ENCODE results near the gene OR2T5. TPM values are rescaled to one million over a fixed set of nuclear protein-coding genes. Genes with fewer than 3 reads are reported as not detected.
"Not testable (repeated sequence)": the region's sequence is repeated elsewhere in the genome, so short reads cannot be mapped to it uniquely, and the experiment has no call there.

The OR2T5 gene
- total and polyA plus RNA-seq, 2 donors (not counting 1 experiment from before 2014, with no cell fraction given): not detected

- H3K36me3 ChIP-seq (replicated peaks in 1 of 2; ENCODE audit: control extremely low read depth in 1 of 2, control insufficient read depth in 1 of 2, extremely low read depth in 1 of 2, insufficient read depth in 2 of 2, low read length in 1 of 2); intact Hi-C loops (cut with micrococcal nuclease); H3K4me2 ChIP-seq (replicated peaks; ENCODE audit: low read depth, low read length, poor library complexity, severe bottlenecking); H3K79me2 ChIP-seq (ENCODE audit: control insufficient read depth, insufficient read depth, low read length); DNase-seq; ATAC-seq (ENCODE audit: low read depth); H3K27ac Mint-ChIP-seq; H3K27me3 ChIP-seq (replicated peaks in 1 of 4; ENCODE audit: control extremely low read depth in 1 of 4, control insufficient read depth in 3 of 4, insufficient read depth in 4 of 4, low read length in 3 of 4); H3K9me3 Mint-ChIP-seq (ENCODE audit: insufficient read depth); H3K9me3 ChIP-seq (ENCODE audit: control extremely low read depth in 1 of 3, control insufficient read depth in 2 of 3, insufficient read depth in 1 of 3, low read length in 2 of 3); H2AFZ ChIP-seq (ENCODE audit: insufficient read depth, low read depth, low read length, poor library complexity, severe bottlenecking); H3K9ac ChIP-seq (ENCODE audit: low read length); H3K27ac ChIP-seq (ENCODE audit: low read length in 2 of 2); H3K4me1 ChIP-seq (ENCODE audit: control insufficient read depth in 2 of 2, insufficient read depth in 2 of 2, low read length in 2 of 2); H3K4me3 Mint-ChIP-seq; H4K20me1 ChIP-seq (ENCODE audit: control insufficient read depth, insufficient read depth, low read length, poor library complexity, severe bottlenecking); H3K4me3 ChIP-seq (ENCODE audit: control extremely low read depth in 1 of 5, extremely low read depth in 1 of 5, insufficient read depth in 1 of 5, low read depth in 2 of 5, low read length in 4 of 5); CTCF ChIA-PET; POLR2A ChIA-PET; H3K4me1 Mint-ChIP-seq; H3K27me3 Mint-ChIP-seq: not testable (repeated sequence)
- no CpG with 5 or more reads among the region's 2 CpGs for WGBS (ENCODE audit: insufficient coverage)
Measured at GRCh38 chr1:248500305-248501035, 12.1 kb downstream of the OR2T5 start.

- H3K4me1 ChIP-seq (ENCODE audit: control insufficient read depth in 2 of 2, insufficient read depth in 2 of 2, low read length in 2 of 2); H3K27ac ChIP-seq (ENCODE audit: low read length in 2 of 2); H3K27me3 Mint-ChIP-seq; H3K4me1 Mint-ChIP-seq; POLR2A ChIA-PET; H3K4me3 Mint-ChIP-seq; H3K9me3 Mint-ChIP-seq (ENCODE audit: insufficient read depth); H3K4me2 ChIP-seq (replicated peaks; ENCODE audit: low read depth, low read length, poor library complexity, severe bottlenecking); H3K36me3 ChIP-seq (replicated peaks in 1 of 2; ENCODE audit: control extremely low read depth in 1 of 2, control insufficient read depth in 1 of 2, extremely low read depth in 1 of 2, insufficient read depth in 2 of 2, low read length in 1 of 2); ATAC-seq (ENCODE audit: low read depth); H3K9me3 ChIP-seq (ENCODE audit: control extremely low read depth in 1 of 3, control insufficient read depth in 2 of 3, insufficient read depth in 1 of 3, low read length in 2 of 3); H3K4me3 ChIP-seq (ENCODE audit: control extremely low read depth in 1 of 5, extremely low read depth in 1 of 5, insufficient read depth in 1 of 5, low read depth in 2 of 5, low read length in 4 of 5); DNase-seq; H3K27ac Mint-ChIP-seq; H3K79me2 ChIP-seq (ENCODE audit: control insufficient read depth, insufficient read depth, low read length); H4K20me1 ChIP-seq (ENCODE audit: control insufficient read depth, insufficient read depth, low read length, poor library complexity, severe bottlenecking); intact Hi-C loops (cut with micrococcal nuclease); H3K27me3 ChIP-seq (replicated peaks in 1 of 4; ENCODE audit: control extremely low read depth in 1 of 4, control insufficient read depth in 3 of 4, insufficient read depth in 4 of 4, low read length in 3 of 4); CTCF ChIA-PET; H2AFZ ChIP-seq (ENCODE audit: insufficient read depth, low read depth, low read length, poor library complexity, severe bottlenecking); H3K9ac ChIP-seq (ENCODE audit: low read length): not testable (repeated sequence)
- WGBS (ENCODE audit: insufficient coverage): no CpG with 5 or more reads among the region's 2 CpGs
Measured at GRCh38 chr1:248507773-248508172, 19.4 kb downstream of the OR2T5 start, which contains the start of gene OR2G6. Gene OR2G6, plus strand, starts transcription at chr1:248508073. Its CDS starts 13,574 bp downstream, at chr1:248521647.

- H2AFZ ChIP-seq (ENCODE audit: insufficient read depth, low read depth, low read length, poor library complexity, severe bottlenecking); H3K4me1 Mint-ChIP-seq; H3K27ac ChIP-seq (ENCODE audit: low read length in 2 of 2); H3K4me1 ChIP-seq (ENCODE audit: control insufficient read depth in 2 of 2, insufficient read depth in 2 of 2, low read length in 2 of 2); POLR2A ChIA-PET; H3K9me3 ChIP-seq (ENCODE audit: control extremely low read depth in 1 of 3, control insufficient read depth in 2 of 3, insufficient read depth in 1 of 3, low read length in 2 of 3); H3K27ac Mint-ChIP-seq; intact Hi-C loops (cut with micrococcal nuclease); H3K4me3 Mint-ChIP-seq; CTCF ChIA-PET; DNase-seq; H4K20me1 ChIP-seq (ENCODE audit: control insufficient read depth, insufficient read depth, low read length, poor library complexity, severe bottlenecking); H3K9me3 Mint-ChIP-seq (ENCODE audit: insufficient read depth); H3K9ac ChIP-seq (ENCODE audit: low read length); H3K79me2 ChIP-seq (ENCODE audit: control insufficient read depth, insufficient read depth, low read length); H3K4me3 ChIP-seq (ENCODE audit: control extremely low read depth in 1 of 5, extremely low read depth in 1 of 5, insufficient read depth in 1 of 5, low read depth in 2 of 5, low read length in 4 of 5); ATAC-seq (ENCODE audit: low read depth); H3K27me3 ChIP-seq (replicated peaks in 1 of 4; ENCODE audit: control extremely low read depth in 1 of 4, control insufficient read depth in 3 of 4, insufficient read depth in 4 of 4, low read length in 3 of 4); H3K36me3 ChIP-seq (replicated peaks in 1 of 2; ENCODE audit: control extremely low read depth in 1 of 2, control insufficient read depth in 1 of 2, extremely low read depth in 1 of 2, insufficient read depth in 2 of 2, low read length in 1 of 2); H3K4me2 ChIP-seq (replicated peaks; ENCODE audit: low read depth, low read length, poor library complexity, severe bottlenecking); H3K27me3 Mint-ChIP-seq: not testable (repeated sequence)
Measured at GRCh38 chr1:248510217-248510616, 21.8 kb downstream of the OR2T5 start.
